Neural progenitor cell (in vitro differentiated cells): ENCODE measurements around the gene PARD6A. TPM values are rescaled to one million over a fixed set of nuclear protein-coding genes. Genes with fewer than 3 reads are reported as not detected.
A peak's percentile ranks its signal among the peaks of the same experiment; 100 is the strongest.

Source experiments
- DNase-seq: peaks from one replicate; pipeline ENCODE4 v3.0.0-alpha.2; 2016; ENCODE audit warnings: low spot score
- H2AFZ ChIP-seq: fragments of 200-600 bp; sonication (generic); replicated peaks from 2 replicates; pipeline ENCODE4 v1.6.1; 2016; ENCODE audit warnings: antibody characterized with exemption
- H3F3A ChIP-seq: fragments of 200-600 bp; sonication (generic); 2 replicates; pipeline ENCODE4 v1.6.1; 2016; ENCODE audit warnings: antibody characterized with exemption, low read depth
- H3K27ac ChIP-seq: fragments of 200-600 bp; sonication (generic); 2 replicates; pipeline ENCODE4 v1.5.1; 2016; ENCODE audit warnings: mild to moderate bottlenecking
- H3K27me3 ChIP-seq: fragments of 200-600 bp; sonication (generic); 2 replicates; pipeline ENCODE4 v1.6.1; 2016; ENCODE audit warnings: mild to moderate bottlenecking, moderate library complexity
- H3K36me3 ChIP-seq: fragments of 200-600 bp; sonication (generic); 2 replicates; pipeline ENCODE4 v1.5.1; 2016
- H3K4me1 ChIP-seq: fragments of 200-600 bp; sonication (generic); 2 replicates; pipeline ENCODE4 v1.6.1; 2016; ENCODE audit warnings: mixed run types
- H3K4me2 ChIP-seq: fragments of 200-600 bp; sonication (generic); 2 replicates; pipeline ENCODE4 v1.6.1; 2016
- H3K4me3 ChIP-seq: fragments of 200-600 bp; sonication (generic); 2 replicates; pipeline ENCODE4 v1.5.1; 2016
- H3K79me2 ChIP-seq: fragments of 200-600 bp; sonication (generic); 2 replicates; pipeline ENCODE4 v1.6.1; 2016; ENCODE audit warnings: low read depth
- H3K9ac ChIP-seq: fragments of 200-600 bp; sonication (generic); 2 replicates; pipeline ENCODE4 v1.6.1; 2016
- H3K9me3 ChIP-seq: fragments of 200-600 bp; sonication (generic); 2 replicates; pipeline ENCODE4 v1.5.1; 2016; ENCODE audit warnings: low read depth
- H4K20me1 ChIP-seq: fragments of 200-600 bp; sonication (generic); 2 replicates; pipeline ENCODE4 v1.6.1; 2016; ENCODE audit warnings: low read depth
- H3K27ac Mint-ChIP-seq: 3 replicates; pipeline ENCODE4 v1.8.0; 2021; ENCODE audit warnings: mixed read lengths
- H3K27me3 Mint-ChIP-seq: 2 replicates; pipeline ENCODE4 v1.8.0; 2022; ENCODE audit warnings: low read depth, mild to moderate bottlenecking, inconsistent platforms, moderate library complexity, mixed read lengths; ENCODE audit not compliant: insufficient read depth
- H3K36me3 Mint-ChIP-seq: 3 replicates; pipeline ENCODE4 v1.8.0; 2021; ENCODE audit warnings: mixed read lengths
- H3K4me1 Mint-ChIP-seq: 3 replicates; pipeline ENCODE4 v1.8.0; 2021; ENCODE audit warnings: mixed read lengths
- H3K4me3 Mint-ChIP-seq: 3 replicates; pipeline ENCODE4 v1.8.0; 2021; ENCODE audit warnings: mild to moderate bottlenecking, moderate library complexity, mixed read lengths
- H3K9me3 Mint-ChIP-seq: 3 replicates; pipeline ENCODE4 v1.8.0; 2020; ENCODE audit warnings: mixed read lengths
- CTCF ChIP-seq: fragments of 200-600 bp; sonication (generic); IDR thresholded peaks from 2 replicates; pipeline ENCODE4 v1.5.1; 2017; ENCODE audit warnings: antibody characterized with exemption, mild to moderate bottlenecking
- EZH2 ChIP-seq: fragments of 200-600 bp; sonication (generic); IDR thresholded peaks from 2 replicates; pipeline ENCODE4 v1.6.1; 2017; ENCODE audit warnings: antibody characterized with exemption, mild to moderate bottlenecking, moderate library complexity
- EZH2phosphoT487 ChIP-seq: fragments of 200-600 bp; sonication (generic); IDR thresholded peaks from 2 replicates; pipeline ENCODE4 v1.6.1; 2017; ENCODE audit warnings: antibody characterized with exemption
- total RNA-seq: library from RNA; depleted of rRNA; stranded (reverse); fragments of >200 nt; gene quantifications from 2 replicates; pipeline ENCODE4 v1.2.3, GENCODE V29; 2015; ENCODE audit warnings: low replicate concordance

PARD6A gene
- total RNA-seq, 1 donor from 2014 or later: 2.7 TPM

DNA sequence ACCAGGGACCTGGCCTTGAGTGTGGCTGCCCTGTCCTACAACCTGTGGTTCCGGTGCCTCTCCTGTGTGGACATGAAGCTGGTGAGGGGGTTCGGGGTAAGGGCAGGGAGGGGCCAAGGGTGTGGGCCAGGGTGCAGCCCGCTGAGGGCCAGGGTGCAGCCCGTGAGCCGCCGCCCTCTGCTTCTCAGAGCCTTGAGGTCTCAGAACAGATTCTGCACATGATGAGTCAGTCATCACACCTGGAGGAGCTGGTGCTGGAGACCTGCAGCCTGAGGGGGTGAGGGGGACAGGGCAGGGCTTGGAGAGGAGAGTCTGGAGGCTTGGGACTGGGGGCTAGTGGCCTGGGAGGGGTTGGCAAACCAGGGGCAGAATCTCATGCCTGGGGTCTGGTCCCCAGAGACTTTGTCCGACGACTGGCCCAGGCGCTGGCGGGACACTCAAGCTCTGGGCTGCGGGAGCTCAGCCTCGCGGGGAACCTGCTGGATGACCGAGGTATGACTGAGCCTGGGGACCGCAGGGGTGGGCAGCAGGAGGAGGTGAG is 13.6 kb upstream of the PARD6A start:
- peaks cover 22% of the 10 kb centered on the region for H3K27me3 Mint-ChIP-seq
- H3K27me3 ChIP-seq: peaks cover 45% of the 10 kb centered on the region
- DNase-seq: no peak

GRCh38 chr16:67647681-67648080 is 13.1 kb upstream of the PARD6A start:
- Mint-ChIP-seq H3K36me3 (no peaks in the 10 kb centered on the region), H3K9me3 (no peaks in the 10 kb centered on the region), H3K27ac (no peak overlapping the region), H3K27me3 (peaks cover 24% of the 10 kb centered on the region), H3K4me3 (no peak overlapping the region), H3K4me1 (peaks cover 7% of the 10 kb centered on the region)
- H3K4me3 ChIP-seq: no peak overlapping the region
- no peaks in the 10 kb centered on the region for H3K79me2 ChIP-seq
- H3K9me3 ChIP-seq: no peaks in the 10 kb centered on the region
- peaks cover 24% of the 10 kb centered on the region for H4K20me1 ChIP-seq
- H3F3A ChIP-seq: peaks cover 8% of the 10 kb centered on the region
- no peak overlapping the region for H3K27ac ChIP-seq
- H2AFZ ChIP-seq: no peak overlapping the region
- H3K9ac ChIP-seq: no peak overlapping the region
- H3K4me2 ChIP-seq: no peak overlapping the region
- no peaks in the 10 kb centered on the region for H3K36me3 ChIP-seq
- TF ChIP-seq EZH2 (no peak), CTCF (no peak), EZH2phosphoT487 (no peak)
- no peak for DNase-seq
- peaks cover 50% of the 10 kb centered on the region for H3K27me3 ChIP-seq
- H3K4me1 ChIP-seq: no peaks in the 10 kb centered on the region

More for the DNA sequence above, 13.6 kb upstream of the PARD6A start:
- no peak overlapping the region for H3K4me3 ChIP-seq
- no peaks in the 10 kb centered on the region for H3K36me3 Mint-ChIP-seq
- no peaks in the 10 kb centered on the region for H3K9me3 Mint-ChIP-seq
- no peaks in the 10 kb centered on the region for H3K9me3 ChIP-seq
- peaks cover 21% of the 10 kb centered on the region for H4K20me1 ChIP-seq
- no peak overlapping the region for H3K9ac ChIP-seq
- no peak overlapping the region for H3K27ac ChIP-seq
- no peak overlapping the region for H2AFZ ChIP-seq
- TF ChIP-seq CTCF: no peak
- no peak for TF ChIP-seq EZH2
- H3F3A ChIP-seq: peaks cover 4% of the 10 kb centered on the region
- no peaks in the 10 kb centered on the region for H3K4me1 ChIP-seq
- H3K4me1 Mint-ChIP-seq: peaks cover 7% of the 10 kb centered on the region
- H3K27ac Mint-ChIP-seq: no peak overlapping the region
- H3K36me3 ChIP-seq: no peaks in the 10 kb centered on the region
- H3K4me3 Mint-ChIP-seq: no peak overlapping the region
- no peak overlapping the region for H3K4me2 ChIP-seq
- H3K79me2 ChIP-seq: no peaks in the 10 kb centered on the region

GRCh38 chr16:67648088-67648763 is 12.5 kb upstream of the PARD6A start:
- H3K27ac ChIP-seq: no peak overlapping the region
- no peak overlapping the region for H3K4me3 ChIP-seq
- H3K4me2 ChIP-seq: no peak overlapping the region
- no peak overlapping the region for H2AFZ ChIP-seq
- no peaks in the 10 kb centered on the region for H3K9me3 Mint-ChIP-seq
- peaks cover 7% of the 10 kb centered on the region for H3K4me1 Mint-ChIP-seq
- no peak for DNase-seq
- H3K4me1 ChIP-seq: peaks cover 1% of the 10 kb centered on the region
- peaks cover 55% of the 10 kb centered on the region for H3K27me3 ChIP-seq
- H3K9ac ChIP-seq: no peak overlapping the region
- H3F3A ChIP-seq: peaks cover 8% of the 10 kb centered on the region
- no peaks in the 10 kb centered on the region for H3K36me3 ChIP-seq
- no peaks in the 10 kb centered on the region for H3K36me3 Mint-ChIP-seq
- H4K20me1 ChIP-seq: peaks cover 26% of the 10 kb centered on the region
- H3K4me3 Mint-ChIP-seq: peak overlapping the region; percentile 50
- H3K79me2 ChIP-seq: no peaks in the 10 kb centered on the region
- no peak overlapping the region for H3K27ac Mint-ChIP-seq
- peaks cover 24% of the 10 kb centered on the region for H3K27me3 Mint-ChIP-seq
- H3K9me3 ChIP-seq: no peaks in the 10 kb centered on the region
- TF ChIP-seq EZH2phosphoT487 (no peak), EZH2 (no peak), CTCF (no peak)
